A549 treated with AZD2906 at 1 μM for 4 hours (cell line): Measurements from ENCODE around the gene NGRN. TPM values are rescaled to one million over a fixed set of nuclear protein-coding genes. Genes with fewer than 3 reads are reported as not detected.

Experiments
- total RNA-seq: library from RNA; stranded (reverse); fragments of 200-300 nt; extraction: Qiagen RNA extraction; gene quantifications from 5 replicates; pipeline ENCODE4 v1.2.3, GENCODE V29; 2022

The NGRN gene, protein sequence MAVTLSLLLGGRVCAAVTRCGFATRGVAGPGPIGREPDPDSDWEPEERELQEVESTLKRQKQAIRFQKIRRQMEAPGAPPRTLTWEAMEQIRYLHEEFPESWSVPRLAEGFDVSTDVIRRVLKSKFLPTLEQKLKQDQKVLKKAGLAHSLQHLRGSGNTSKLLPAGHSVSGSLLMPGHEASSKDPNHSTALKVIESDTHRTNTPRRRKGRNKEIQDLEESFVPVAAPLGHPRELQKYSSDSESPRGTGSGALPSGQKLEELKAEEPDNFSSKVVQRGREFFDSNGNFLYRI
- total RNA-seq, result 98.6 to 112 TPM (median 105 TPM) in 5 replicates

GRCh38 chr15:90265271-90266060 is at the start of gene NGRN:
Gene NGRN, plus strand, starts transcription at chr15:90265672. Its CDS starts 41 bp downstream, at chr15:90265713.

GRCh38 chr15:90233387-90234095 is 31.9 kb upstream of the NGRN start, which contains the start of gene CIB1:
Gene CIB1, minus strand, starts transcription at chr15:90233941. Its CDS starts 56 bp downstream, at chr15:90233885.

DNA sequence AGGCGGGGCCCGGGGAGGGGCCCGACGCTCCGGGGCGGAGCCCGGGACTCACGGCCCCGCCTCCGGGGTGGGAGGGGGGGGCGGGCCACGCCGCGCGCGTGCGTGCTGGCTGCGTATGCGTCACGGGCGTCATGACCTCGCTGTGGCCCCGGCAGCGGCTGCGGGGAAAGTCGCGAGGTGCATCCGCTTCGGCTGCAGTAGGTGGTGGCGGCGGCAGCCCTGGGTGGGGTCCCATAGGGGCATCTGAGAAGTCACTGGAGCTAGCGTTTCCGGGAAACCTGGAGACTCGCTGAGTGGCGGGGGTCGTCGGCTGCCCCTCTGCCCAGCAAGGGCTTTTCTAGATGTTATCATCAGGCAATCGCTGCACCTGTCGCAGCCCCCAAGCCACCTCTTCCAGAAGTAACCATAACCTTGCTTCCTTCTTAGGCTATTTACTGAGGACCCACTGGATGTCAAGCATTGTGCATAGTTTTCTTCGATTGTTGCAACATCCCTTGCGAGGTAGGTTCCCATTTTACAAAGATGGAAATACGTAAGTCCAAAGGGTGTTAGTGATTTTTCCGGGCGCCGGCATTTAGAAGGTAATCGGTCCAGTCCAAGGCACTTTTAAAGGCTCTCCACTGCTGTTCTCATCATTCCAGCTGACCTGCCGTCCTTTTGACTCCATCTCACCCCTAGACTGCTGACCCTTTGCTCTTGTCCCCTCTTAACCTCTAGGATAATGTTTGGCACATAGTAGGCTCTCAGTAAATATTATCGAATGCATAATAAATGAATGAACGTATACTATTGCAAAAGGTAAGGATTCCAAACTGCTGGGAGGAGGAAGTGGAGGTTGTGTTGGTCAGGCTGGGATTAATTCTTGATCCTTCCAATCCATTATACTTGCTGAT is 31.1 kb upstream of the NGRN start, which contains the start of gene GDPGP1:
TSS of gene GDPGP1 (plus strand) at position 114 of the 893 bp plus-strand sequence. CDS start 6,700 bp downstream, outside the sequence.

GRCh38 chr15:90249203-90249863 is 16.1 kb upstream of the NGRN start, which contains the start of gene TTLL13:
Gene TTLL13, plus strand, starts transcription at chr15:90249556. Its CDS starts 1,075 bp downstream, at chr15:90250631.

Other genes with a start within 250 kb of the NGRN start
- 40.3 to 50.4 TPM (median 45.6 TPM) in 5 replicates for gene IDH2, start 163.2 kb upstream of the NGRN start, total RNA-seq
- 55.1 to 79.4 TPM (median 73.6 TPM) in 5 replicates for gene SEMA4B, start 64.3 kb upstream of the NGRN start, total RNA-seq
- gene CIB1, start 31.7 kb upstream of the NGRN start, total RNA-seq, result 179 to 224 TPM (median 221 TPM) in 5 replicates
- gene GDPGP1, start 31.5 kb upstream of the NGRN start, total RNA-seq, result 3.4 to 4.4 TPM (median 4.2 TPM) in 5 replicates
- 0.03 to 0.57 TPM (median 0.12 TPM) in 5 replicates for gene TTLL13, start 16.1 kb upstream of the NGRN start, total RNA-seq
- 0.88 to 1.6 TPM (median 1.0 TPM) in 5 replicates for gene ZNF774, start 86.6 kb downstream of the NGRN start, total RNA-seq
- gene IQGAP1, start 122.6 kb downstream of the NGRN start, total RNA-seq, result 165 to 291 TPM (median 173 TPM) in 5 replicates